GM12865 (cell line): ENCODE data around the gene NTNG1.

Experiments used
- DNase-seq: peaks from one replicate; pipeline ENCODE4 v3.0.0; 2010; ENCODE audit warnings: low read depth
- H3K4me3 ChIP-seq: 2 replicates; pipeline ENCODE4 v1.5.1; 2011; ENCODE audit warnings: mild to moderate bottlenecking, low read depth, low read length, control low read depth
- TF ChIP-seq, protein P1 (sequence below): IDR thresholded peaks from 2 replicates; pipeline ENCODE4 v1.5.1; 2011; ENCODE audit warnings: low read length, control low read depth, low read depth, inconsistent platforms; ENCODE audit not compliant: insufficient read depth; ENCODE audit errors: missing control alignments

Gene NTNG1

DNA sequence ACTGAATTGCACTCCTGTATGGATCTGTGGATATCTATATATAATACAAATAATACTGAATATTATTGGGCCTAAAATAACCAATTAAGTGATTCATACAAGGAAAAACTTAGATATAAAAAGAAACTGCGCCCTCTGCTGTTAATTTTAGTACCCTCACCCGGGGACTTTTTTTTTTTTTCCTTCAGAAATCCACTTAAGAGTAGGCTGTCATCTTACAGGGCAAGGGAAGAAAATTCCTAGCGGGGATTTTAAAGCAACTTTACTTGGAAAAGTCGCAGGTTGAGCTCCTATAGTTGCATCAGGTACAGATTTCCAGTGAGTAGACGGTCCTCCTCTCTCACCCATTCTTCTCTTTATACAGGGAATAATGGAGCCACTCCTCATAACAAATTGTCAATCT is 1.3 kb downstream of the NTNG1 start:
- peak overlapping the region; percentile 51 for H3K4me3 ChIP-seq
- DNase-seq: peak; percentile 26

GRCh38 chr1:107142666-107143065 is 1.8 kb downstream of the NTNG1 start:
- TF ChIP-seq, protein P1, sequence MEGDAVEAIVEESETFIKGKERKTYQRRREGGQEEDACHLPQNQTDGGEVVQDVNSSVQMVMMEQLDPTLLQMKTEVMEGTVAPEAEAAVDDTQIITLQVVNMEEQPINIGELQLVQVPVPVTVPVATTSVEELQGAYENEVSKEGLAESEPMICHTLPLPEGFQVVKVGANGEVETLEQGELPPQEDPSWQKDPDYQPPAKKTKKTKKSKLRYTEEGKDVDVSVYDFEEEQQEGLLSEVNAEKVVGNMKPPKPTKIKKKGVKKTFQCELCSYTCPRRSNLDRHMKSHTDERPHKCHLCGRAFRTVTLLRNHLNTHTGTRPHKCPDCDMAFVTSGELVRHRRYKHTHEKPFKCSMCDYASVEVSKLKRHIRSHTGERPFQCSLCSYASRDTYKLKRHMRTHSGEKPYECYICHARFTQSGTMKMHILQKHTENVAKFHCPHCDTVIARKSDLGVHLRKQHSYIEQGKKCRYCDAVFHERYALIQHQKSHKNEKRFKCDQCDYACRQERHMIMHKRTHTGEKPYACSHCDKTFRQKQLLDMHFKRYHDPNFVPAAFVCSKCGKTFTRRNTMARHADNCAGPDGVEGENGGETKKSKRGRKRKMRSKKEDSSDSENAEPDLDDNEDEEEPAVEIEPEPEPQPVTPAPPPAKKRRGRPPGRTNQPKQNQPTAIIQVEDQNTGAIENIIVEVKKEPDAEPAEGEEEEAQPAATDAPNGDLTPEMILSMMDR: no peak
- no peak overlapping the region for H3K4me3 ChIP-seq

More for the DNA sequence above, 1.3 kb downstream of the NTNG1 start:
- TF ChIP-seq, protein P1: peak; percentile 34

DNA sequence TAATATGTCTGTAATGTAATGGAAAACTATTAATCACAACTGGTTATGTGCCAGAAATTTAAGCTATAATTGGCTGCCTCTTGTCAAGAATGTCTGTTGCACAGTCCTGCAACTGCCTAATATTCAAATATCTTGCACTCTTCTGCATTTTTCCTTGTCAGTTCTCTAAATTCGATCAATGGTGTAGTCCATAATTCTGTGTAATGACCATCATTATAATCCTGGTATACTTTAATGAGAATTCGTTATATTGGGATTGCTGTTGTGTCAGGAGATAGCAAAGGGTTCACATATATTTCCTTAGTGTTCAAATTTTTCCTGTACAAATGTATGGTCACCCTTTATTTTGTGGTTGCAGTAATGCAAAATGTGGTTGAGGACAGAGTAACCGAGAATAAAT is 4.8 kb downstream of the NTNG1 start:
- DNase-seq: no peak
- no peak overlapping the region for H3K4me3 ChIP-seq
- TF ChIP-seq, protein P1: no peak

More at GRCh38 chr1:107142666-107143065, 1.8 kb downstream of the NTNG1 start:
- no peak for DNase-seq

GRCh38 chr1:107147843-107148242 is 7.0 kb downstream of the NTNG1 start:
- DNase-seq: no peak
- H3K4me3 ChIP-seq: no peak overlapping the region
- TF ChIP-seq, protein P1: no peak

GRCh38 chr1:107149946-107150345 is 9.1 kb downstream of the NTNG1 start:
- no peak for DNase-seq
- H3K4me3 ChIP-seq: no peak overlapping the region
- TF ChIP-seq, protein P1: no peak

DNA sequence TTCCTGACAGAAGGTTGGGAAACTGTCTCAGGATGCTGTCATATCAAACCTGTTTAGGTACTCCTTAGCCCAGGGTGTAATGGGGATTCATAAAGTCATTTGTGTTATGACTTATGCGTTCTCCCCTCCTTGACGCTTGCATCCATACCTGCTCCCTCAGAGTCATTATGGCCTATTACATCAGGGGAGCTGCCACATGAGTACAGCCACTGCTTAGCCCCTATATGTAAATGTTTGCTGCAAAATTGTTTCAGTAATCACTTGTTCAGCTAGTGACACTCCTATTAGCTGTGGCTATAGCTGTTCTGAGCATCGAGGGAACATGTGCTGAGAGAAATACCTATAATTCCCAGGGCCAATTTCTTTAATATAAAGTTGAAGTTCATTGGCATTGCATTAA is 10.5 kb downstream of the NTNG1 start:
- TF ChIP-seq, protein P1: no peak
- DNase-seq: no peak
- H3K4me3 ChIP-seq: no peak overlapping the region

GRCh38 chr1:107152395-107152794 is 11.6 kb downstream of the NTNG1 start:
- TF ChIP-seq, protein P1: no peak
- no peak for DNase-seq
- H3K4me3 ChIP-seq: no peak overlapping the region
